OCI-M2 (cell line): ENCODE measurements around the gene RPL7A.
A peak's percentile ranks its signal among the peaks of the same experiment; 100 is the strongest.

Experiments
- DNase-seq: peaks from one replicate; lab custom pipeline; 2025; ENCODE audit not compliant: unreplicated experiment; lab: John Stamatoyannopoulos, UW

The RPL7A gene

GRCh38 chr9:133347515-133347984, 468 bp upstream of the RPL7A start:
- DNase-seq = no peak

- no peak for DNase-seq
These were observed 928 bp downstream of the RPL7A start for GRCh38 chr9:133348718-133349573.

GRCh38 chr9:133349965-133350616, 2.1 kb downstream of the RPL7A start:
- DNase-seq = no peak

GRCh38 chr9:133351526-133351907, 3.5 kb downstream of the RPL7A start:
- no peak for DNase-seq

DNA sequence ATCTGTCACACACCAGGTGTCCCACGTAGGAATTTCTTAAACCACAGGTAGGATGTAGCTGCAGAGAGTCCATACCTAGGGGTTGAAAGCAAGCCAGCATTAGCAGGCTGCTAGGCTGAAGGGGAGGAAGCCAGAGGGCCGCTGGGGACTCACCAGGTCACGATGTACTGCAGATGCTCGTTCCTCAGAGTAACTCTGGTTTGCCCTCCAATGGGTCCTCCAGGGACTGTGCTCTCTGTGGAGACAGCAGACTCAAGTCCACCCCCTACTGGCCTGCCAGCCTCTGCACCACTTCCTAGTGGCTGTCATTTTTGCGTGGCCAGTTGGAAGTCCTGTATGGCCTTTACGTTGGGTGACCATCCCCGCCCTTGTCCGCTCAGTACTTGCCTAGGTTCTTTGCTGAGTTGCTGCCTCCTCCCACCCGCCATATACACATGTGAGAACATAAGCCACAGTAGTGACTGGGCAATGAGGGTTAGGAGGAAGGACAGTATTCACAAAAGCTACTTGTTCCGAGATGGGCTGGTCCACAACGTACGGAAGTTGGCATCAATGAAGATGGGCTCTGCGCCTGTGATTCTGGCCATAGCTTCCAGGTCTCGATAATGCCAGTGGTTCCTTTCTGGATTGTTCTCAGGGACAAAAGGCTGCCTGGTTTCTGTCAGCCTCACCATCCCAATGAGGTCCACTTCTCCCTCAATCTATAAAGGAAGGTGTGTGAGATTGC, 4.1 kb downstream of the RPL7A start:
- DNase-seq = peak; percentile 48

DNA sequence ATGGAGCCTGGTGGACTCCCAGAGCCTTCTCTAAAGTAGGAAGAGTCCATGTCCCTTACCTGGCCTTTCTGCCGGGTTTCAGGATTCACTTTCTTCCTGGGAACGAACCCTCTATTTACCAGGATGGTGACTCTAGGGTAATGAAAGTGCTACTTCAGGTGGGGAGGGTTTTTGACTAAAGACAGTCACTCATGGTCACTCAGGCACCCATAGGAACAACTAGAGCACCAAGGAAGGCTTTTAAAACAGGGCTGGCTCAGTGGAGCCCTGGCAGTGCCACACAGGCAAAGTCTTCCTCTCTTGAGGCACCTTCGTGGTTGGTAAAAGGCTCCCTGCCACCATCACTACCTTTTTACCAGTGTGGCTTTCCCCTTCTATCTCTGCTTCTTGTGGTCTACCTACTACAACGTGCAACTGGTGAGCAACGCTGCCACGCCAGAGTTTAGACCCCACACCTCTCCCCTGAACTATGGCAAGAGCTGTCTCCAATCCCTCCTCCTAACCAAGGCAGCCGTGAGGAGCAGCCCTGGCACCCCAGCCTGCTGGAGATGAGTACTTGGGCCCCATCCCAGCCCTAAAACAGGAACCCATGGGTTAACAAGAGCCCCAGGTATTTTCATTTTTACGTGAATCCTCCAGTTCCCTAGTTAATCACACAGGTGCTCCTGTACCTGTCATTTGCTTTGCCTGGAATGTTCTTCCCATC, 4.8 kb downstream of the RPL7A start:
- no peak for DNase-seq

GRCh38 chr9:133353548-133353947, 5.5 kb downstream of the RPL7A start:
- DNase-seq = no peak

GRCh38 chr9:133354766-133355165, 6.7 kb downstream of the RPL7A start:
- DNase-seq = no peak

DNA sequence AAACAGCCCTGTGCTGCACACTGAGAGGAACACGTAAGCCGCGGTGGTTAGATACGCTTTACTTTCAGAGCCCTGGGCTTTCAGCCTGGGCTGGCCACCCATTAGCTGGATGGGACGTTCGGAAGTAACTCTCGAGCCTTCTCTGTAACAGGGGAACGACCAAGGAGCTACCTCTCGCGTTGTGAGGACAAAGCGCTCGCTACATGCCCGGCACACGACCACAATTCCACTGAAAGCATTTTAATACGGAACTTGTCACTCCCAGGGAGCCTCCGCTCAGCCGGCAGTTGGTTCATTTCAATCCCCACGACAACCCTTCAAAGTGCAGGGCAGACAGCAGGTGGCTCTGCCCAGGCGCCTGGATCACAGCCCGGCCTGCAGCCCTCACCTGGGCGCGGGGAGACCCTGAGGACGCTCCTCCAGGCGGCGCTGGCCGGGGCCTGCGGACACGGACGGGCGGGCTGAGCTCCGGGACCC, 7.9 kb downstream of the RPL7A start:
- DNase-seq = no peak

- no peak for DNase-seq
These were observed 8.5 kb downstream of the RPL7A start, which contains the start of the genes SURF1 and SURF2 for GRCh38 chr9:133356391-133357091. Gene SURF1, minus strand, starts transcription at chr9:133356487. Its CDS starts 34 bp downstream, at chr9:133356453. Gene SURF2, plus strand, starts transcription at chr9:133356550. Its CDS starts 43 bp downstream, at chr9:133356593.

DNA sequence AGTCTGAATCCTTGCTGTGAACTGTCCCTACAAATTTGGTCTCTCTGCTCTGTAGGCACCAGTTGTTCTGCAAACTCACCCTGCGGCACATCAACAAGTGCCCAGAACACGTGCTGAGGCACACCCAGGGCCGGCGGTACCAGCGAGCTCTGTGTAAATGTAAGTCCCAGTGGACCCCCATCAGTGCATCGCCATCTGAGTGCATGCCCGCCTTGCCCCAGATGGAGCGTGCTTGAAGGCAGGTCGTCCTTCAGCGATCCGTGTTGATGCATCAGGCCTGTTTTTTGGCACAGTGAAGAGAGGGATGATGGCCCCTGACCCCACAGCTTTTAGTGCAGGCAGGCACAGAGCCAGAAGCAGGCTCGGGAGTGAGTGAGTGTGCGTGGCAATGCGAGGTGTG, 9.6 kb downstream of the RPL7A start:
- no peak for DNase-seq

GRCh38 chr9:133359399-133360175, 11.6 kb downstream of the RPL7A start:
- no peak for DNase-seq

- no peak for DNase-seq
These were observed 12.7 kb downstream of the RPL7A start for GRCh38 chr9:133360400-133361393.

DNA sequence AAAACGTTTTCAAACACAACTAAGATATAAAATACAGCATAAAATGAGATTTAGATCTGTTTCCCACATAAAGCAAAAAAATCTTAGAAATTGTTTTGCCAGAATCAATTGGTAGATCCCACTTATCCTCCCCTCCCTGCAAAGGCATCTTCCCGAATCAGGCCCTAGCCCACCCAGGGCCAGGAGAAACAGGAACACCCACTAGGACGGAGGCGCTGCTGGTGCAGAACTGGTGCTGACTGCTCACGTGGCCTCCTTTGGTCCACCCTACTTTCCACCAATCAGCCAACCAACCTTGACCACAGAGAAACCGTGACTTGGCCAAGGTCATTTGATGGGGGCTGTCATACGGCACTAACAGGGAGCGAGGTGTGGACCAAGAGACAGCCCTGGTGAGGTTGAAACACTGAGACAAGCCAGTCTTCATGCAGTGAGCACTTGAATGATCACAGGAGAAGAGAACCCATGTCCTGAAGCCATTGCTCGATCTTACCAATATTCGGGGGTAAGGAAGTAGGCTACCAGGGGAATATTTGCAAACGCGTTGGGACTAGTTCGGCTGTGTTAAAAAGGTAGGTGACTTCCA, 13.6 kb downstream of the RPL7A start:
- no peak for DNase-seq

GRCh38 chr9:133362359-133363044, 14.5 kb downstream of the RPL7A start:
- DNase-seq = no peak

DNA sequence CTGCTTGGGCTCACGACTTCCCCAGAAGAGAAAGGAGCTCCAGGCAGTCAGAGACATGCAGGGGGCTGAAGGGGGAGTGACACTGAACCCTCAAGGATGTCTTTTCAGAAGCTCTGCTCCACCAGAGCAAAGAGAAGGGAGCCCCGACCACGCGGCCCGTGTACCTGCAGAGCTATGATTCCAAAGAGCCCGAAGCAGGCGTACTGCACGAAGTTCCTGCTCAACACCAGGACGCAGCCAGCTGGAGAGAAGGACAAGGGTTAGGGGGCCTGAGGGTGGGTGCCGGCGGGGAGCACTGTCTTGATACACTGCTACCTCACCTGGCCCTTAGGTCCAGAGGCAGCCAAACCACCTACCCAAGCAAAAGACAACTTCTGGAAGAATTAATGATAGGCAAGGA, 18.4 kb downstream of the RPL7A start:
- DNase-seq = no peak

- no peak for DNase-seq
These were observed 19.2 kb downstream of the RPL7A start for GRCh38 chr9:133367221-133367620.
